ENCODE results near the gene LRRC4.

- no peak for TF ChIP-seq CTCF (IDR thresholded peaks at IDR 0.05)
- no peak for TF ChIP-seq POLR2A (IDR thresholded peaks at IDR 0.05)
Observed at GRCh38 chr7:128045766-128046165, 14.5 kb upstream of the LRRC4 start.
